HepG2 (cell line): ENCODE results near the gene PLK3. TPM values are rescaled to one million over a fixed set of nuclear protein-coding genes. Genes with fewer than 3 reads are reported as not detected.
A peak's percentile ranks its signal among the peaks of the same experiment; 100 is the strongest.

Experiments used
- ETV6 ChIP-seq: sonication (generic); formaldehyde crosslinking; conservative IDR thresholded peaks from 2 replicates; pipeline ENCODE4 v1.4.0; 2020; ENCODE audit warnings: missing genetic modification reagents
- HIVEP1 ChIP-seq: sonication (generic); formaldehyde crosslinking; IDR thresholded peaks from 2 replicates; pipeline ENCODE4 v1.4.0; 2020; ENCODE audit warnings: mild to moderate bottlenecking, missing genetic modification reagents
- KDM5A ChIP-seq: fragments of 200-600 bp; sonication (generic); IDR thresholded peaks from 2 replicates; pipeline ENCODE4 v1.7.0; 2018; ENCODE audit warnings: antibody characterized with exemption, mild to moderate bottlenecking, low read length, borderline replicate concordance
- NPAS2 ChIP-seq: sonication (generic); formaldehyde crosslinking; IDR thresholded peaks from 2 replicates; pipeline ENCODE4 v1.8.0; 2022; ENCODE audit warnings: mild to moderate bottlenecking, missing genetic modification reagents, borderline replicate concordance
- TBX2 ChIP-seq: sonication (generic); formaldehyde crosslinking; IDR thresholded peaks from 2 replicates; pipeline ENCODE4 v1.5.0; 2020; ENCODE audit warnings: missing genetic modification reagents, mild to moderate bottlenecking, borderline replicate concordance
- ZNF235 ChIP-seq: sonication (generic); formaldehyde crosslinking; IDR thresholded peaks from 2 replicates; pipeline ENCODE4 v1.8.1; 2023; ENCODE audit warnings: mild to moderate bottlenecking, missing genetic modification reagents, borderline replicate concordance
- ZNF296 ChIP-seq: sonication (generic); formaldehyde crosslinking; conservative IDR thresholded peaks from 2 replicates; pipeline ENCODE4 v1.5.0; 2020; ENCODE audit warnings: mild to moderate bottlenecking, missing genetic modification reagents
- ZNF350 ChIP-seq: sonication (generic); formaldehyde crosslinking; IDR thresholded peaks from 2 replicates; pipeline ENCODE4 v1.4.0; 2020; ENCODE audit warnings: mild to moderate bottlenecking, low read depth, missing genetic modification reagents, borderline replicate concordance
- polyA plus RNA-seq, 8 experiments: library from polyadenylated mRNA; depleted of rRNA in 3 of 8; stranded (reverse) in 7 of 8; unstranded in 1 of 8; fragments of >200 nt; fragmentation: Illumina TruSeq in 4 of 8; extraction: Trizol in 4 of 8; gene quantifications; 2 replicates each; pipeline versions ENCODE4 v1.2.1 to v1.2.3, GENCODE V29; 2011 to 2016; ENCODE audit warnings: low read depth in 4 of 8, missing spikeins in 1 of 8, mixed read lengths in 1 of 8; ENCODE audit not compliant: insufficient read depth in 1 of 8
- total RNA-seq, 5 experiments: library from RNA; depleted of rRNA; stranded (reverse); fragments of >200 nt; fragmentation: Illumina TruSeq; extraction: Trizol; gene quantifications; 2 replicates each; pipeline ENCODE4 v1.2.3, GENCODE V29; 2016; ENCODE audit warnings: low read depth in 1 of 5
- TF ChIP-seq, protein P1 (sequence below): sonication (generic); formaldehyde crosslinking; IDR thresholded peaks from 2 replicates; pipeline ENCODE4 v1.4.0; 2020; ENCODE audit warnings: missing genetic modification reagents, borderline replicate concordance
- TF ChIP-seq, protein P2 (sequence below), 2 experiments: sonication (generic) in 1 of 2; formaldehyde crosslinking in 1 of 2; IDR thresholded peaks; 2 replicates each; pipeline versions ENCODE4 v1.6.1 to v1.9.0; 2014 to 2022; ENCODE audit warnings: antibody characterized with exemption in 1 of 2, borderline replicate concordance in 1 of 2, inconsistent platforms in 1 of 2, low read depth in 1 of 2, missing genetic modification reagents in 1 of 2
- TF ChIP-seq, protein P3 (sequence below): sonication (generic); formaldehyde crosslinking; IDR thresholded peaks from 2 replicates; pipeline ENCODE4 v1.4.0; 2020; ENCODE audit warnings: missing genetic modification reagents
- TF ChIP-seq, protein P4 (sequence below): sonication (generic); formaldehyde crosslinking; IDR thresholded peaks from 2 replicates; pipeline ENCODE4 v1.4.0; 2020; ENCODE audit warnings: missing genetic modification reagents
- TF ChIP-seq, protein P5 (sequence below): sonication (generic); formaldehyde crosslinking; IDR thresholded peaks from 2 replicates; pipeline ENCODE4 v1.8.1; 2023; ENCODE audit warnings: mild to moderate bottlenecking, missing genetic modification reagents

The PLK3 gene
- total and polyA plus RNA-seq, 2 of the 13 experiments (the other 11 are each of a cell fraction or from before 2014, with no cell fraction given): 9.8 to 16.9 TPM

DNA sequence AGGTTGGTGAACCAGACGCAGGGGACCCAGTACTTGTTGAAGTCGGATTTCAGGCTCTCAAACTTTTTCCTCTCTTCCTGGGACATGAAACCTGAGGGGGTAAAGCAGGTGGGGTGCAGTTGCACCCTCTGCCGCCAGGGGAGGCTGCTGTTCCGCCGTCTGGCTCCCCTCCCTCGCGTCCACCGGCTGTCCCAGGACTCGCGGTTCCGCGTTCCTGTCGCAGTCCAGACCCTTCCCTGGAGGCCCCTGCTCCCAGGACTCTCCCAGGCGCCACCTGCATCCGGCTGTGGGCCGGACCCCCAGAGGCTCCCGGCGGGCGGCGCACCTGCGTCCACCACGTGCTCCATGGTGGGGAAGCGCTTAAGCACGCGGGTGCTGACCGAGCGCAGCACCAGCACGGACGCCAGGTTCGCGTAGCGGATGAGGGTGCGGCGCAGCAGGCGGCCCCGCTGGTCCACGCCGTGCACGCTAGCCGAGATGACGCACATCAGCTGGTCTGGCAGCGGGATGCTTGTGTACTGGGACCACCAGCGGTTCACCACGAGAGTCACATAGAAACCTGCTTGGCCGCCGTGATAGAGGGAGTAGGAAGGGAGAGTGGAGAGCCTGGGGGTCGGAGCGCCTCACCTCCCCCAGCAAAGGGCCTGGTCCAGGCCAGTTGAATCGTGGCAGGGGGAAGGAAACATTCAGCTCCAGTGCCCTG lies 13.9 kb upstream of the PLK3 start (continued):
- TF ChIP-seq, protein P1, sequence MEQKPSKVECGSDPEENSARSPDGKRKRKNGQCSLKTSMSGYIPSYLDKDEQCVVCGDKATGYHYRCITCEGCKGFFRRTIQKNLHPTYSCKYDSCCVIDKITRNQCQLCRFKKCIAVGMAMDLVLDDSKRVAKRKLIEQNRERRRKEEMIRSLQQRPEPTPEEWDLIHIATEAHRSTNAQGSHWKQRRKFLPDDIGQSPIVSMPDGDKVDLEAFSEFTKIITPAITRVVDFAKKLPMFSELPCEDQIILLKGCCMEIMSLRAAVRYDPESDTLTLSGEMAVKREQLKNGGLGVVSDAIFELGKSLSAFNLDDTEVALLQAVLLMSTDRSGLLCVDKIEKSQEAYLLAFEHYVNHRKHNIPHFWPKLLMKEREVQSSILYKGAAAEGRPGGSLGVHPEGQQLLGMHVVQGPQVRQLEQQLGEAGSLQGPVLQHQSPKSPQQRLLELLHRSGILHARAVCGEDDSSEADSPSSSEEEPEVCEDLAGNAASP (CRISPR knock-in tag): peak; percentile 51
- TF ChIP-seq ZNF296 (no peak), ZNF235 (CRISPR knock-in tag) (0 out of 2 replicates have a peak, but pooled peaks have one; percentile 71), KDM5A (no peak), ETV6 (CRISPR knock-in tag) (no peak; the same call in 1 of the 2 replicates), NPAS2 (CRISPR knock-in tag) (no peak), TBX2 (0 out of 2 replicates have a peak, but pooled peaks have one; percentile 52), HIVEP1 (peak; percentile 73), ZNF350 (CRISPR knock-in tag) (0 out of 2 replicates have a peak, but pooled peaks have one; percentile 25)
- TF ChIP-seq, protein P2, sequence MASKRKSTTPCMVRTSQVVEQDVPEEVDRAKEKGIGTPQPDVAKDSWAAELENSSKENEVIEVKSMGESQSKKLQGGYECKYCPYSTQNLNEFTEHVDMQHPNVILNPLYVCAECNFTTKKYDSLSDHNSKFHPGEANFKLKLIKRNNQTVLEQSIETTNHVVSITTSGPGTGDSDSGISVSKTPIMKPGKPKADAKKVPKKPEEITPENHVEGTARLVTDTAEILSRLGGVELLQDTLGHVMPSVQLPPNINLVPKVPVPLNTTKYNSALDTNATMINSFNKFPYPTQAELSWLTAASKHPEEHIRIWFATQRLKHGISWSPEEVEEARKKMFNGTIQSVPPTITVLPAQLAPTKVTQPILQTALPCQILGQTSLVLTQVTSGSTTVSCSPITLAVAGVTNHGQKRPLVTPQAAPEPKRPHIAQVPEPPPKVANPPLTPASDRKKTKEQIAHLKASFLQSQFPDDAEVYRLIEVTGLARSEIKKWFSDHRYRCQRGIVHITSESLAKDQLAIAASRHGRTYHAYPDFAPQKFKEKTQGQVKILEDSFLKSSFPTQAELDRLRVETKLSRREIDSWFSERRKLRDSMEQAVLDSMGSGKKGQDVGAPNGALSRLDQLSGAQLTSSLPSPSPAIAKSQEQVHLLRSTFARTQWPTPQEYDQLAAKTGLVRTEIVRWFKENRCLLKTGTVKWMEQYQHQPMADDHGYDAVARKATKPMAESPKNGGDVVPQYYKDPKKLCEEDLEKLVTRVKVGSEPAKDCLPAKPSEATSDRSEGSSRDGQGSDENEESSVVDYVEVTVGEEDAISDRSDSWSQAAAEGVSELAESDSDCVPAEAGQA (IDR thresholded peaks at IDR 0.05; ENCODE audit: low read depth): no peak
- TF ChIP-seq, protein P2 (CRISPR knock-in tag; IDR thresholded peaks at IDR 0.05; ENCODE audit: borderline replicate concordance): no peak
- TF ChIP-seq, protein P3, sequence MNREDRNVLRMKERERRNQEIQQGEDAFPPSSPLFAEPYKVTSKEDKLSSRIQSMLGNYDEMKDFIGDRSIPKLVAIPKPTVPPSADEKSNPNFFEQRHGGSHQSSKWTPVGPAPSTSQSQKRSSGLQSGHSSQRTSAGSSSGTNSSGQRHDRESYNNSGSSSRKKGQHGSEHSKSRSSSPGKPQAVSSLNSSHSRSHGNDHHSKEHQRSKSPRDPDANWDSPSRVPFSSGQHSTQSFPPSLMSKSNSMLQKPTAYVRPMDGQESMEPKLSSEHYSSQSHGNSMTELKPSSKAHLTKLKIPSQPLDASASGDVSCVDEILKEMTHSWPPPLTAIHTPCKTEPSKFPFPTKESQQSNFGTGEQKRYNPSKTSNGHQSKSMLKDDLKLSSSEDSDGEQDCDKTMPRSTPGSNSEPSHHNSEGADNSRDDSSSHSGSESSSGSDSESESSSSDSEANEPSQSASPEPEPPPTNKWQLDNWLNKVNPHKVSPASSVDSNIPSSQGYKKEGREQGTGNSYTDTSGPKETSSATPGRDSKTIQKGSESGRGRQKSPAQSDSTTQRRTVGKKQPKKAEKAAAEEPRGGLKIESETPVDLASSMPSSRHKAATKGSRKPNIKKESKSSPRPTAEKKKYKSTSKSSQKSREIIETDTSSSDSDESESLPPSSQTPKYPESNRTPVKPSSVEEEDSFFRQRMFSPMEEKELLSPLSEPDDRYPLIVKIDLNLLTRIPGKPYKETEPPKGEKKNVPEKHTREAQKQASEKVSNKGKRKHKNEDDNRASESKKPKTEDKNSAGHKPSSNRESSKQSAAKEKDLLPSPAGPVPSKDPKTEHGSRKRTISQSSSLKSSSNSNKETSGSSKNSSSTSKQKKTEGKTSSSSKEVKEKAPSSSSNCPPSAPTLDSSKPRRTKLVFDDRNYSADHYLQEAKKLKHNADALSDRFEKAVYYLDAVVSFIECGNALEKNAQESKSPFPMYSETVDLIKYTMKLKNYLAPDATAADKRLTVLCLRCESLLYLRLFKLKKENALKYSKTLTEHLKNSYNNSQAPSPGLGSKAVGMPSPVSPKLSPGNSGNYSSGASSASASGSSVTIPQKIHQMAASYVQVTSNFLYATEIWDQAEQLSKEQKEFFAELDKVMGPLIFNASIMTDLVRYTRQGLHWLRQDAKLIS: no peak
- TF ChIP-seq, protein P4, sequence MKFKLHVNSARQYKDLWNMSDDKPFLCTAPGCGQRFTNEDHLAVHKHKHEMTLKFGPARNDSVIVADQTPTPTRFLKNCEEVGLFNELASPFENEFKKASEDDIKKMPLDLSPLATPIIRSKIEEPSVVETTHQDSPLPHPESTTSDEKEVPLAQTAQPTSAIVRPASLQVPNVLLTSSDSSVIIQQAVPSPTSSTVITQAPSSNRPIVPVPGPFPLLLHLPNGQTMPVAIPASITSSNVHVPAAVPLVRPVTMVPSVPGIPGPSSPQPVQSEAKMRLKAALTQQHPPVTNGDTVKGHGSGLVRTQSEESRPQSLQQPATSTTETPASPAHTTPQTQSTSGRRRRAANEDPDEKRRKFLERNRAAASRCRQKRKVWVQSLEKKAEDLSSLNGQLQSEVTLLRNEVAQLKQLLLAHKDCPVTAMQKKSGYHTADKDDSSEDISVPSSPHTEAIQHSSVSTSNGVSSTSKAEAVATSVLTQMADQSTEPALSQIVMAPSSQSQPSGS: 0 out of 2 replicates have a peak, but pooled peaks have one; percentile 32
- TF ChIP-seq, protein P5, sequence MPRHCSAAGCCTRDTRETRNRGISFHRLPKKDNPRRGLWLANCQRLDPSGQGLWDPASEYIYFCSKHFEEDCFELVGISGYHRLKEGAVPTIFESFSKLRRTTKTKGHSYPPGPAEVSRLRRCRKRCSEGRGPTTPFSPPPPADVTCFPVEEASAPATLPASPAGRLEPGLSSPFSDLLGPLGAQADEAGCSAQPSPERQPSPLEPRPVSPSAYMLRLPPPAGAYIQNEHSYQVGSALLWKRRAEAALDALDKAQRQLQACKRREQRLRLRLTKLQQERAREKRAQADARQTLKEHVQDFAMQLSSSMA (CRISPR knock-in tag): no peak
